GM10847 (cell line): Measurements from ENCODE around the gene NR3C2.

Experiments
- POLR2A ChIP-seq: IDR thresholded peaks from 2 replicates; pipeline ENCODE4 v1.6.1; 2011; ENCODE audit not compliant: insufficient read length; ENCODE audit errors: extremely low read depth

The NR3C2 gene

GRCh38 chr4:148266921-148267320 lies 175.3 kb downstream of the NR3C2 start:
- no peak for TF ChIP-seq POLR2A

GRCh38 chr4:148266240-148266639 lies 176.0 kb downstream of the NR3C2 start:
- no peak for TF ChIP-seq POLR2A

- TF ChIP-seq POLR2A = no peak
Measured at GRCh38 chr4:148265627-148266026, 176.6 kb downstream of the NR3C2 start.

DNA sequence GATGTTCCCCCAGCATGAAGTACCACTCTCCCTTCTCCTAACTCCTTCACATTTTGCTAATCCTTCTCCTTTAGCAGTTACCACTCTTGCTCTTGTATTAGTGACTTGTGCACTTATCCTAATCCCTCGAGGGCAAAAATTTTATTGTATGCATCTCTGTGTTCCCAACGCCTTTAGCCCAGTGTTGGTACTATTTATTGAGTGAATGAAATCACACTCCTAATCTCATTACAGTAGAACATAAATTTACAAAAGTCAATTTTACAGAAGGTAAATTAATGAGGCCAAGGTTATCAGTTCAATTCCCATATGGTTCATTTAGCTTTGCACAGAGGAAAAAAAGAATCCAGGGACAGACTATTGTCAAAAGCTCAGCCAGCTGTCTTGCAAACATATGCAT lies 178.4 kb downstream of the NR3C2 start:
- no peak for TF ChIP-seq POLR2A

- no peak for TF ChIP-seq POLR2A
Measured at GRCh38 chr4:148263127-148263526, 179.1 kb downstream of the NR3C2 start.

GRCh38 chr4:148261848-148262247 lies 180.4 kb downstream of the NR3C2 start:
- no peak for TF ChIP-seq POLR2A

GRCh38 chr4:148259841-148260240 lies 182.4 kb downstream of the NR3C2 start:
- no peak for TF ChIP-seq POLR2A

DNA sequence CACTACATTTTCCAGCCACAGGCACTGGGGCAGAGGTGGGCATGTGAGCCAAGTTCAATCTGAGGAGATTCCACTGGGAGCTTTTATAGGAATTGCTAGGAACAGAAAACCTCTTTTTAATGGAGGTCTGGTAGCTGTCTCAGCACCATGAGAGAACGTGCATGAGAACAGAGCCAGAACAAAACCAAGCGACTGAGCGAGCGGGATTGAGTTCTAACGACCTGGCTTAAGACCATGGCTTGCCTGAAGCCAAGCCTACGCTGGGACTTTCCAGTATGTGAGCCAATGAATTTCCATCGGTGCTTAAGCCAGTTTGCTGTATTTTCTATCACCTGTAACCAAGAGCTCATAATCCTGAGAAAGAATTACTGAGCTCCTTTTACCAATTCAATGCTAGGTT lies 183.7 kb downstream of the NR3C2 start:
- TF ChIP-seq POLR2A = no peak

DNA sequence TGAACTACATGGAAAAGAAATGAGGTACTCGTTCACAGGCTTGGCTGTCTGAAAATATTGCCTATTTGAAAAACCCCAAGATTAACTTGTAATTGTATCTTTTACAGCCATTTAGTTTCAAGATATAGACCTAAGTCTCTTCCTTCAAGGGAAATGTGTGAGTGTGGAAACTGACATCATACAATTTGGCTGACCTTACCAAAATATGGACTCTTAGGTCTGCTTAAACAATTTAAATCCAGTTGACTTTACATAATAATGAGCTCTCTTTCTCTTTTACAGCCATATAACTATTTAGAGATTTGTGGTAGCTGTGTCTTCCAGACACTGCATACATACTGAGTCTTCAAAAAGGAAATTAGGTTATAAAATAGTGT lies 186.9 kb downstream of the NR3C2 start:
- no peak for TF ChIP-seq POLR2A

- no peak for TF ChIP-seq POLR2A
Measured at GRCh38 chr4:148254621-148255343, 187.4 kb downstream of the NR3C2 start.

GRCh38 chr4:148253768-148254167 lies 188.4 kb downstream of the NR3C2 start:
- no peak for TF ChIP-seq POLR2A

DNA sequence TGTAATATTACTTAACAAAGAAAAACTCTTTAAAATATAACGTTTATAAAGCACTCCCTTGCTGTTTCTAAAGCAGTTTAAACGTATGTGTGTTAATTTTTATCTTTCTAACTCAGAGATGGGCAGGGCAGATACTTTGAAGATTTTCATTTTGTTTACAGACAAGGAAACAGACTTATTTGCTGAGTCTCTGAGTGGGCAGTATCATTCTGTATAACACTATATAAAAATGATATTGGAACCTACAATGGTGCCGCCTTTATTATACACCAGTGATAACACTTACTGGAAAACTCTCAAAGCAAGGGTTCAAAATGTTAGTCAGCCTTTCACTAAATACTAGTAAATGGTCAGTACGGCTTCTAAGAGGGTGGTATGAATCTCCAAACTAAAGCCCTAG lies 193.4 kb downstream of the NR3C2 start:
- TF ChIP-seq POLR2A = no peak

DNA sequence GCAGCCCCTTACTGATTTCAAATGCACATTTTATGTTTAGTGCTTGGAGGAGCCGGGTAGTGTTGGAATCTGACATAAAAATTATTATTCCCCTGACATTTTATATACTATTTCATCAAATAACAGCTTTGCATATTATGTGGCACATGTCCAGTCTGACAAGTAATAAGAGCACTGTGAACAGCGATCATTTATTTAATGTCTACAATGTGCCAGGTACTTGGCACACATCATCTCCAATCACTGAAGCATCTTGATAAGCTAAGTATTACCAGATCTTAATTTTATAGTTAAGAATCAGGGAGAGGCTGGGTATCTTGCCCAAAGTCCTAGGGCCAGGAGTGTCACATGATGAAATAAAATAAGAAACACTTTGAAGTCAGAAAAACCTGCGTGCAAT lies 197.2 kb downstream of the NR3C2 start:
- no peak for TF ChIP-seq POLR2A

GRCh38 chr4:148243837-148244236 lies 198.4 kb downstream of the NR3C2 start:
- no peak for TF ChIP-seq POLR2A

DNA sequence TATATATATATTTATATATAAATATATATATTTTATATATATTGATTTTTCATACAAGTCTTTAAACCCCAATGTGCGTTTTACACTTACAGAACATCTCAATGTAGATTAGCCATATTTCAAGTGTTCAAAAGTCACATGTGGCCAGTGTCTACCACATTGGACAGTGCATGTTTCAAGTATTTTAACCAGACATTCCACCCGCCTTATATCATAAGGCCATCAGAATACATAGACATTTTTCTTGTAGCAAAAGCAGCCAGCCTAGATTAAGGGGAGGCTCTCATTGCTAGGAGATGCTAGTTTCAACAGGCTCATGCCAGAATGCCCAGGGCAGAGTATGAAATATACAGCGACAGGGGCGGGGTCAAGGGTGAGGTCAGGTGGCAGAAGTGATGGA lies 202.0 kb downstream of the NR3C2 start:
- TF ChIP-seq POLR2A = no peak

GRCh38 chr4:148239494-148239985 lies 202.7 kb downstream of the NR3C2 start:
- no peak for TF ChIP-seq POLR2A

- TF ChIP-seq POLR2A = no peak
Measured at GRCh38 chr4:148238811-148239493, 203.3 kb downstream of the NR3C2 start.
